OCI-LY1 (cell line): ENCODE results near the gene LRRC43.

ENCODE experiments used
- CTCF ChIP-seq: fragments of 200-600 bp; sonication (generic), shearing (Covaris generic); IDR thresholded peaks from 2 replicates; pipeline ENCODE4 v1.5.1; 2017; ENCODE audit warnings: mild to moderate bottlenecking, antibody characterized with exemption, low read length, moderate library complexity, mixed read lengths
- EZH2 ChIP-seq: fragments of 200-600 bp; sonication (generic), shearing (Covaris generic); IDR thresholded peaks from 2 replicates; pipeline ENCODE4 v1.8.0; 2017; ENCODE audit warnings: borderline replicate concordance, mixed run types, mild to moderate bottlenecking, antibody characterized with exemption, low read length, moderate library complexity, mixed read lengths

- TF ChIP-seq CTCF (no peak), EZH2 (no peak)
These were observed 42.9 kb downstream of the LRRC43 start, which contains the start of gene DIABLO for GRCh38 chr12:122225683-122226365.
